HepG2 (cell line): ENCODE measurements around the gene UNKL. TPM values are rescaled to one million over a fixed set of nuclear protein-coding genes. Genes with fewer than 3 reads are reported as not detected.

Source experiments
- ARID4A ChIP-seq: sonication (generic); formaldehyde crosslinking; IDR thresholded peaks from 2 replicates; pipeline ENCODE4 v1.5.0; 2020; ENCODE audit warnings: mild to moderate bottlenecking, missing genetic modification reagents, borderline replicate concordance
- CREM ChIP-seq, 2 experiments: sonication (generic) in 1 of 2; formaldehyde crosslinking in 1 of 2; IDR thresholded peaks; 2 replicates each; pipeline versions ENCODE4 v1.4.0 to v1.6.1; 2016 to 2020; ENCODE audit warnings: antibody characterized with exemption in 1 of 2, mild to moderate bottlenecking in 1 of 2, missing genetic modification reagents in 1 of 2
- CSRNP1 ChIP-seq: sonication (generic); formaldehyde crosslinking; IDR thresholded peaks from 2 replicates; pipeline ENCODE4 v1.8.1; 2023; ENCODE audit warnings: mild to moderate bottlenecking, missing genetic modification reagents
- DMAP1 ChIP-seq: IDR thresholded peaks from 2 replicates; pipeline ENCODE4 v1.6.1; 2016
- HDAC1 ChIP-seq: sonication (generic); formaldehyde crosslinking; IDR thresholded peaks from 2 replicates; pipeline ENCODE4 v1.5.1; 2020; ENCODE audit warnings: mild to moderate bottlenecking, missing genetic modification reagents
- HES4 ChIP-seq: sonication (generic); formaldehyde crosslinking; IDR thresholded peaks from 2 replicates; pipeline ENCODE4 v1.9.0; 2021; ENCODE audit warnings: mild to moderate bottlenecking, missing genetic modification reagents, borderline replicate concordance
- KDM4B ChIP-seq: sonication (generic); formaldehyde crosslinking; IDR thresholded peaks from 2 replicates; pipeline ENCODE4 v1.4.0; 2020; ENCODE audit warnings: missing genetic modification reagents
- KLF9 ChIP-seq: IDR thresholded peaks from 2 replicates; pipeline ENCODE4 v1.6.1; 2016; ENCODE audit warnings: low read depth
- MTF2 ChIP-seq: sonication (generic); formaldehyde crosslinking; IDR thresholded peaks from 2 replicates; pipeline ENCODE4 v1.5.0; 2020; ENCODE audit warnings: missing genetic modification reagents, borderline replicate concordance
- MYNN ChIP-seq: sonication (generic); formaldehyde crosslinking; IDR thresholded peaks from 2 replicates; pipeline ENCODE4 v1.4.0; 2020; ENCODE audit warnings: mild to moderate bottlenecking, low read depth, missing genetic modification reagents
- PLSCR1 ChIP-seq: sonication (generic); formaldehyde crosslinking; IDR thresholded peaks from 2 replicates; pipeline ENCODE4 v1.5.0; 2020; ENCODE audit warnings: missing genetic modification reagents, mild to moderate bottlenecking, borderline replicate concordance
- TARDBP ChIP-seq: sonication (generic); formaldehyde crosslinking; IDR thresholded peaks from 2 replicates; pipeline ENCODE4 v1.8.0; 2022; ENCODE audit warnings: mild to moderate bottlenecking, missing genetic modification reagents
- TERF1 ChIP-seq: sonication (generic); formaldehyde crosslinking; IDR thresholded peaks from 2 replicates; pipeline ENCODE4 v1.8.0; 2022; ENCODE audit warnings: mild to moderate bottlenecking, missing genetic modification reagents, moderate library complexity
- ZFP91 ChIP-seq: sonication (generic); formaldehyde crosslinking; IDR thresholded peaks from 2 replicates; pipeline ENCODE4 v1.9.0; 2022; ENCODE audit warnings: missing genetic modification reagents, mild to moderate bottlenecking, borderline replicate concordance
- ZNF441 ChIP-seq: sonication (generic); formaldehyde crosslinking; IDR thresholded peaks from 2 replicates; pipeline ENCODE4 v1.7.0; 2021; ENCODE audit warnings: missing genetic modification reagents, borderline replicate concordance
- ZNF446 ChIP-seq: sonication (generic); formaldehyde crosslinking; IDR thresholded peaks from 2 replicates; pipeline ENCODE4 v1.5.0; 2020; ENCODE audit warnings: mild to moderate bottlenecking, missing genetic modification reagents
- ZNF577 ChIP-seq: sonication (generic); formaldehyde crosslinking; IDR thresholded peaks from 2 replicates; pipeline ENCODE4 v1.4.0; 2020; ENCODE audit warnings: mild to moderate bottlenecking, low read depth, missing genetic modification reagents, borderline replicate concordance
- ZNF580 ChIP-seq: IDR thresholded peaks from 2 replicates; pipeline ENCODE4 v1.6.1; 2016; ENCODE audit warnings: low read depth, borderline replicate concordance
- ZSCAN30 ChIP-seq: sonication (generic); formaldehyde crosslinking; IDR thresholded peaks from 2 replicates; pipeline ENCODE4 v1.5.0; 2020; ENCODE audit warnings: mild to moderate bottlenecking, missing genetic modification reagents
- polyA plus RNA-seq, 8 experiments: library from polyadenylated mRNA; depleted of rRNA in 3 of 8; stranded (reverse) in 7 of 8; unstranded in 1 of 8; fragments of >200 nt; fragmentation: Illumina TruSeq in 4 of 8; extraction: Trizol in 4 of 8; gene quantifications; 2 replicates each; pipeline versions ENCODE4 v1.2.1 to v1.2.3, GENCODE V29; 2011 to 2016; ENCODE audit warnings: low read depth in 4 of 8, missing spikeins in 1 of 8, mixed read lengths in 1 of 8; ENCODE audit not compliant: insufficient read depth in 1 of 8
- total RNA-seq, 5 experiments: library from RNA; depleted of rRNA; stranded (reverse); fragments of >200 nt; fragmentation: Illumina TruSeq; extraction: Trizol; gene quantifications; 2 replicates each; pipeline ENCODE4 v1.2.3, GENCODE V29; 2016; ENCODE audit warnings: low read depth in 1 of 5

Gene UNKL
- total and polyA plus RNA-seq, 2 of the 13 experiments (the other 11 are each of a cell fraction or from before 2014, with no cell fraction given), result 10.4 to 17.6 TPM

GRCh38 chr16:1343428-1344242 lies 70.9 kb downstream of the UNKL start (continued):
- 0 out of 2 replicates have a peak, but pooled peaks have one; percentile 8 for TF ChIP-seq ZFP91
- no peak for TF ChIP-seq PLSCR1 (CRISPR knock-in tag)
- no peak for TF ChIP-seq CREM (IDR thresholded peaks at IDR 0.05)
- no peak for TF ChIP-seq CREM (CRISPR knock-in tag; IDR thresholded peaks at IDR 0.05)
- TF ChIP-seq DMAP1 (CRISPR knock-in tag), result no peak
- no peak for TF ChIP-seq HDAC1 (CRISPR knock-in tag)
- no peak for TF ChIP-seq ZNF441 (CRISPR knock-in tag)
- no peak for TF ChIP-seq CSRNP1 (CRISPR knock-in tag)
- TF ChIP-seq TERF1 (CRISPR knock-in tag), result no peak
- TF ChIP-seq HES4, result no peak
- TF ChIP-seq ZNF446, result no peak
- TF ChIP-seq ZSCAN30, result no peak
- no peak for TF ChIP-seq KLF9
- no peak for TF ChIP-seq TARDBP (CRISPR knock-in tag)
- no peak for TF ChIP-seq ZNF577 (CRISPR knock-in tag)
- TF ChIP-seq MTF2 (CRISPR knock-in tag), result peak; percentile 41; the same call in 1 of the 2 replicates
- no peak; the same call in 1 of the 2 replicates for TF ChIP-seq ARID4A (CRISPR knock-in tag)
- no peak for TF ChIP-seq MYNN (CRISPR knock-in tag)
- TF ChIP-seq ZNF580 (CRISPR knock-in tag), result no peak
- TF ChIP-seq KDM4B (CRISPR knock-in tag), result no peak
